ENCODE measurements around the gene FBXL17.

DNA sequence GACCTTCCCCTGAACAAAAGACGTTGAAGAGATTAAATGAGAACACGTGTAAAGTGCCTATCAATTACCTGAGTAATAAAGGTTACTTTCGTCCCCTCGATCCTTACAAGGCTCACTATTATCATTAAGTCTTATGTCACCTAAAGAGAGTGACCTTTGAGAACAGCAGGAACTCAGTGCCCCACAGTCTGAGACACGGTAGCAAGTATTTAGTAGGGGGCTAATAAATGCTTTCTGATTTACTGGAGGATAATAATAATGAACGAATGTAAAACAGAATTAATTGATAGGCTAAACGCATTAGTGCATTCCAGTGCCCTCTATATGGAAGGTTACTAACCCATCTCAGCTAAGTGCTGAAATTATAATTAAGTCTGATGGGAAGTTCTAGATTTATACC, 199.9 kb downstream of the FBXL17 start:
- no peak for TF ChIP-seq ZNF564 (CRISPR knock-in tag; IDR thresholded peaks at IDR 0.05)
- TF ChIP-seq TCF7L2 (IDR thresholded peaks at IDR 0.05; ENCODE audit: low read depth, low read length), result no peak
- TF ChIP-seq, protein P1, sequence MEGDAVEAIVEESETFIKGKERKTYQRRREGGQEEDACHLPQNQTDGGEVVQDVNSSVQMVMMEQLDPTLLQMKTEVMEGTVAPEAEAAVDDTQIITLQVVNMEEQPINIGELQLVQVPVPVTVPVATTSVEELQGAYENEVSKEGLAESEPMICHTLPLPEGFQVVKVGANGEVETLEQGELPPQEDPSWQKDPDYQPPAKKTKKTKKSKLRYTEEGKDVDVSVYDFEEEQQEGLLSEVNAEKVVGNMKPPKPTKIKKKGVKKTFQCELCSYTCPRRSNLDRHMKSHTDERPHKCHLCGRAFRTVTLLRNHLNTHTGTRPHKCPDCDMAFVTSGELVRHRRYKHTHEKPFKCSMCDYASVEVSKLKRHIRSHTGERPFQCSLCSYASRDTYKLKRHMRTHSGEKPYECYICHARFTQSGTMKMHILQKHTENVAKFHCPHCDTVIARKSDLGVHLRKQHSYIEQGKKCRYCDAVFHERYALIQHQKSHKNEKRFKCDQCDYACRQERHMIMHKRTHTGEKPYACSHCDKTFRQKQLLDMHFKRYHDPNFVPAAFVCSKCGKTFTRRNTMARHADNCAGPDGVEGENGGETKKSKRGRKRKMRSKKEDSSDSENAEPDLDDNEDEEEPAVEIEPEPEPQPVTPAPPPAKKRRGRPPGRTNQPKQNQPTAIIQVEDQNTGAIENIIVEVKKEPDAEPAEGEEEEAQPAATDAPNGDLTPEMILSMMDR (CRISPR knock-in tag; IDR thresholded peaks at IDR 0.05), result no peak
- no peak for TF ChIP-seq ZNF225 (CRISPR knock-in tag; IDR thresholded peaks at IDR 0.05)
- TF ChIP-seq ZNF776 (CRISPR knock-in tag; IDR thresholded peaks at IDR 0.05), result no peak
- TF ChIP-seq GABPA (IDR thresholded peaks at IDR 0.05; ENCODE audit: low read depth, low read length), result no peak
- TF ChIP-seq GABPA (CRISPR knock-in tag; IDR thresholded peaks at IDR 0.05; ENCODE audit: low read depth), result no peak
- TF ChIP-seq ZZZ3 (CRISPR knock-in tag; IDR thresholded peaks at IDR 0.05; ENCODE audit: borderline replicate concordance), result no peak
- TF ChIP-seq NCOA5 (CRISPR knock-in tag; IDR thresholded peaks at IDR 0.05), result no peak
- no peak for TF ChIP-seq PITX1 (CRISPR knock-in tag; IDR thresholded peaks at IDR 0.05)
- TF ChIP-seq HDAC1 (CRISPR knock-in tag; IDR thresholded peaks at IDR 0.05), result no peak
- TF ChIP-seq MYC (CRISPR knock-in tag; IDR thresholded peaks at IDR 0.05; ENCODE audit: borderline replicate concordance), result no peak
- TF ChIP-seq GLI4 (CRISPR knock-in tag; IDR thresholded peaks at IDR 0.05; ENCODE audit: borderline replicate concordance), result no peak
- TF ChIP-seq ZKSCAN1 (IDR thresholded peaks at IDR 0.05; ENCODE audit: low read length), result no peak
